Activated T-cell treated with anti-CD3 and anti-CD28 coated beads, Interleukin-2, amount 50 U/mL, for 72 hours (primary cell): ENCODE data around the gene MED10. TPM values are rescaled to one million over a fixed set of nuclear protein-coding genes. Genes with fewer than 3 reads are reported as not detected.

ENCODE experiments used
- total RNA-seq, 2 donors: library from RNA; stranded (reverse); gene quantifications; one replicate each; pipeline ENCODE4 v1.2.3, GENCODE V29; 2022

Gene MED10
- total RNA-seq, 2 donors from 2014 or later: 77.0 to 82.6 TPM

Other genes with a start within 250 kb of the MED10 start
- gene UBE2QL1, start 70.3 kb upstream of the MED10 start, total RNA-seq: under 1 TPM; 0.19 to 0.28 TPM